Activated CD4-positive, alpha-beta T cell treated with anti-CD3 and anti-CD28 coated beads for 4 hours (primary cell): ENCODE data around the gene SRMS.
"Not testable (repeated sequence)": the region's sequence is repeated elsewhere in the genome, so short reads cannot be mapped to it uniquely, and the experiment has no call there.

ENCODE experiments used
- DNase-seq, 2 donors: peaks; one replicate each; pipeline ENCODE4 v3.0.0-alpha.2; 2020

SRMS gene

DNA sequence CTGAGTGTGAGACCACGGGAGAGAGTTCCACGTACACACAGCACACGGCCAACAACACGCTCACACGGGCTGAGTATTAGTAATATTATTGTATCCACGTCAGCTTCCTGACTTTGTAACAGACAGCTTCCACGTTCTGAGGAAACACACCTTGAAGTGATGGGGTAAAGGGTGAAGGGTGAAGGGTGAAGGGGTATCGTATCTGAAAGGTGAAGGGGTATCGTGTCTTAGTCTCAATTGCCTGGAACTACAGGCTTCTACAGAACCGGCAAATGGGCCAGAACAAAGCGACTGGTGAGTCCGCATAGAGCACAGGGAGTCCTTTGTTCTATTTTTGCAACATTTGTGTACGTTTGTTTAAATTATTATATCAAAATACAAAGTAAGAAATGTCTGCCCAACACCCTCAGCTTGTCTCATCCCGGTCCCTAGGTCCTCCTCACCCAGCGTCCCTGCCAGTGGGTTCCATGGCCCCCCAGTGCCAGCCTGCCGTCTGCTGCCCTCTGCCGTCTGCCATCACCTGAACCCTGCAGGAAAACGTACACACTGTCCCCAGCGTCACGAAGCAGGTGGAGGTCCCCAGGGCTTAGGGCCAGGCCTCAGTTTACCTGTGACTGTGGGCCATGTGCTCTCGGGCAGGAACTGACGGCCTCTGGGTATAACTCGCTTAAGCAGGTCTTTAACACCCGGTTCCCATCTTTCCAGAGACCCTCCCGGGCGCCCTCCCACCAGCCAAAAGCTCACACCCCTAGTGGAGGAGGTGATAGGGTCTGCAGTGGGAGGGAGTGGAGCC is 30.9 kb upstream of the SRMS start:
- no peak for DNase-seq

DNA sequence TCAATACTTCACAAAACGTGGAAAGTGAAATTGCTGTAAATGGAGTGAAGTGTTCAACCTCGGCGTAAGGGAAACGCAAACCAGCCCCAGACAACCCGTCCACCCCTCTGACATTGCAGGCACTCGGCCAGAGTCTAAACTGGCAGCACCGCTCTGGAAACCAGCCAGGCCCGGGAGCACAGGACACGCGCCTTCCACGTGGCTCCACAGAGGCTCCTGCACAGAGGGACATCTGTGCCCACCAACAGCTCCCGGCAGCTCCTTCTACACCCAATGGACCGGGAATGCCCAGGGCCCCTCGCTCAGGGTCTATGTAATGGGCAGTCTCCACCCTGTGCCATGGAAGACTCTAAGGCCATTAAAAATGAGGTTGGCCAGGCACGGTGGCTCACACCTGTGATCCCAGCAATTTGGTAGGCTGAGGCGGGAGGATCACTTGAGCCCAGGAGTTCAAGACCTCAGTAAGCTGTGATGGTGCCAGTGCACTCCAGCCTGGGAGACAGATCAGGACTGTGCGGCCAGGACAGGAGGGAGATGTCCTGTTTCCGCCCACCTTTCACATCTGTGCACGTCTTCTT is 29.9 kb upstream of the SRMS start:
- no peak for DNase-seq

DNA sequence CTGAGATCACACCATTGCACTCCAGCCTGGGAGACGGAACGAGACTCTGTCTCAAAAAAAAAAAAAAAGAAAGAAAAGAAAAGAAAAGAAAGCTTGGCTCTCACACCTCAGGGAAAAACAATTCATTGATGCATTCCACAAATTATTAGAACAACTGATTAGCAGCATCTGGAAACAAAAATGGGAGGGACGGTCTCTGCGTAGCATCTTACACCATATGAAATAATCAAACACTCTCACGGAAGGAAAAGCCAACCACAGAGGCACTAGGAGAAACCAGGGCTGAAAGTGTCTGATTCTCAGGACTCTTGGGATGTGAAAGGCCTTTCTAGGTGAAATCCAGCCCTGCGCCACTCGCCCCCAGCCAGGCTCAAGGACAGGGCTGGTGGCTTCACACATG is 28.8 kb upstream of the SRMS start:
- no peak for DNase-seq

DNA sequence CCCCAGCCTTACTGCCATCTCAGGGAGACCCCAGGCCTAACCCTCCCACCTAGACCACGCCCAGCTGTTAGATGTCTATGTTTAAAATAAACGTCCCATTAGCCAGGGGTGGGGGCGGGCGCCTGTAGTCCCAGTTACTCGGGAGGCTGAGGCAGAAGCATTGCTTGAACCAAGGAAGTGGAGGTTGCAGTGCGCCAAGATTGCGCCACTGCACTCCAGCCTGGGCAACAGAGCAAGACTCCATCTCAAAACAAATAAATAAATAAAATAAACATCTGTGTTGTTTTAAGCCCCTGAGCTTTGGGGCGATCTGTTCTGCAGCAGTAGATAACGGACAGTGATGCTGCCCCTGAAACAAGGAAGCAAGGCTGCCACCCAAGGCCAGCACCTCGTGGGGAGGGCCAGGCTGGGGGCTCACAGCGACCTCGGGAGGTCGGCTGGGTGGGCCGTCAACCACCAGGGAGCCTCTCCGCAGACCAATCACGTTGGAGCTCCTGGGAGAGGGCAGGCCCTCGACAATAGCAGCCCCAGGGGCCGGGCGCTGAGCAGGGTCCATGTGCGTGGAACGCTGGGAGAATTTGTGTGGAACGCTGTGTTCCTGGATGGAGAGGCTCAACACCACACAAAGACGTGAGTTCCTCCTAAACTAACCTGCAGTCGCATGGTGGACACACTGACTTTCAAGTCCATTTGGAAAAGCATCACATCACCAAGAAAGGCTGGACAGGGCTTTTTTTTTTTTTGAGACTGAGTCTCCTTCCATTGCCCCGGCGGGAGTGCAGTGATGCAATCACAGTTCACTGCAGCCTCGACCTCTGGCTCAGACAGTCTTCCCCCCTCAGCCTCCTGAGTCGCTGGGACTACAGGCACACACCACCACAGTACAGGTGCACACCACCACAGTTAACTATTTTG is 27.5 kb upstream of the SRMS start:
- DNase-seq = no peak

DNA sequence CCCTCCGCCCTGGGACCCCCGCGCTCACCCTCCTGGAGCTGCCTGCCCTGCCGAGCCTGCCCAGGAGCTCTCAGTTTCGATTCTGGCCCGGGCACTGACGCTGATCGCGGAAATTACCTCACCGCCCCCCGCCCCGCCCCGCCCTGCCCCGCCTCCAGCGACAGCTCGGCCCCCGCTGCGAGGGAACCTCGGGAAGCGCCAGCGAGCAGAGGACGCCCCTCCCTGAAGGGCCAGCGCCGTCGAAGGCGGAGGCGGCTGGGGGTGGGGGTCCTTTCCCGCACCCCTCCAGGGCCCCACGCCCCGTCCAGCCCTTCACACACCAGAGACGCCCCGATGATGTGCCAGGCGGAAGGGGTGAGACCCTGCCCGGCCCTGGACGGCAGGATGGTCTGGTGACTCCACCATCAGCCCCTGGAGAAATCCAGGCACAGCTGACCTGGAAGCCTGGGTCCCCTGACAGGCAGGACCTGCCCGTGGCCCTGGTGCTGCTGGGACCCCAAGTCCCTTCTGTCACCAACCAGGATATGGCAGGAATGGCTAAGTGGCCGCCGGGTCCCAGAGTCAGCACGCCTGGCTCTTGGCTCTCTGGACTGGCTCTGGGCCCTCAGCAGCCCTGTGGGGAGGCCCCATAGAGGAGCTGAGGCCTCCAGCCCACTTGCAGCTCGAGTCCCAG is 26.7 kb upstream of the SRMS start, which contains the start of gene HELZ2:
Gene HELZ2, minus strand, starts transcription at position 84 of the 673 bp plus-strand sequence. CDS start 1,854 bp downstream, outside the sequence.
- DNase-seq = peak; percentile 71 to 73

DNA sequence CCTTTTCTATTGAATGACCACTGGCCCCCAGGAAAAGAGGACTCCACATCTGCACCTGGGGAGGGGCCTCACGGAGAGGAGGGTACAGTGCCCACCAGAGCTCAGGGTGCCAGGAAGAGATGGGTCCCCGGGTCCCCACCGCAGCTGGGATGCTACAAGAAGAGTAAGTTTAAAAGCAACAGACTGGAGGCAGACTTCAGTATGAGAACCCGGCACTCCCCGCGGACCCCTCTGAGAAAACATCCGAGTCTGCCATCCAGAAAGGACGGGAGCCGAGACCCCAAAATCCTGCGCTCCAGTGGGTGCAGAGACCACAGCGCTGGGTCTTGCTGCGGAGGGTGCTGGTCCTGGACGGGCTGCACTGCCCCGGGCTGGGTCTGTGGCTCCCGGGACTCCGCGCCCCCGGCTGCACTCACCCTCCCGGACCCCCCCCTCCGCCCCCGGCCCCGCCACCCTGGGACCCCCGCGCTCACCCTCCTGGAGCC is 26.1 kb upstream of the SRMS start:
- DNase-seq = no peak

DNA sequence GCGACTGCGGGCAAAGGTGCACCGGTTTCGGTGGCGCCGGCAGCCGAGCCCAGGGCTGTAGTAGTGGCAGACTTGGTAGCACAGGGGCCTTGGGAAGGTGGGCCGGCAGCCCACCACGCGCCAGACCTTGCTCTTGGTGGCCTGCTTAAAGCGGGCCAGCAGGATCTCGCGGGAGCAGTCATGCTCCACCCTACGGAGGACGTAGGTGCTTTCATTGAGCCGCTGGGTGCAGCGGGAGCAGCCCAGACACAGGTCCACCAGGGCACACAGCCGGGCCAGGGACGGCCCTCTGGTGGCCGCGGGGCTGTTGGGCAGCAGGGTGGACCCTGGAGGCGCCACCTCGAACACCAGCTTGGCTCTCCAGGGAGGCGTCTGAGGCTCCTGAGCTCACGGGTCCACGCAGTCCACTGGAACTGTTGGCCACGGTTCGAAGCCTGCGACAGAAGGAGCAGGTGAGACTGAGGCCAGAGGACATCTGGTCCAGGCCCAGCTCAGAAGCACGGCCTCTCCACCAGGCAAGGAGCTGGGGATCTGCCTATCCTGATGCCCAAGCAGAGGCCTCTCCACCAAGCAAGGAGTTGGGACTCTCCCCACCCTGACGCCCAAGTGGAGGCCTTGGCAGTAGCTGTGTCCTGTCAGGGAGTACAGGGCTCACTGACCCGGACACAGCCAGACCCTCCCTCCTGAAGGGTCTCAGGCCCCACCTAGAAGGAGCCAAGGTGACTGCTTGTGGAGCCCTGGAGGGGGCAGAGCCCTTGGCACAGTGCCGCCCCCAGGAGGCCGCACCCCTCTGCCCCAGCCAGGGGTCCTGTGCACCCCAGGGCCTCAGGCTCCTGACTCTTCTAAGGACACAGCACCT is 25.5 kb upstream of the SRMS start:
- DNase-seq = no peak

DNA sequence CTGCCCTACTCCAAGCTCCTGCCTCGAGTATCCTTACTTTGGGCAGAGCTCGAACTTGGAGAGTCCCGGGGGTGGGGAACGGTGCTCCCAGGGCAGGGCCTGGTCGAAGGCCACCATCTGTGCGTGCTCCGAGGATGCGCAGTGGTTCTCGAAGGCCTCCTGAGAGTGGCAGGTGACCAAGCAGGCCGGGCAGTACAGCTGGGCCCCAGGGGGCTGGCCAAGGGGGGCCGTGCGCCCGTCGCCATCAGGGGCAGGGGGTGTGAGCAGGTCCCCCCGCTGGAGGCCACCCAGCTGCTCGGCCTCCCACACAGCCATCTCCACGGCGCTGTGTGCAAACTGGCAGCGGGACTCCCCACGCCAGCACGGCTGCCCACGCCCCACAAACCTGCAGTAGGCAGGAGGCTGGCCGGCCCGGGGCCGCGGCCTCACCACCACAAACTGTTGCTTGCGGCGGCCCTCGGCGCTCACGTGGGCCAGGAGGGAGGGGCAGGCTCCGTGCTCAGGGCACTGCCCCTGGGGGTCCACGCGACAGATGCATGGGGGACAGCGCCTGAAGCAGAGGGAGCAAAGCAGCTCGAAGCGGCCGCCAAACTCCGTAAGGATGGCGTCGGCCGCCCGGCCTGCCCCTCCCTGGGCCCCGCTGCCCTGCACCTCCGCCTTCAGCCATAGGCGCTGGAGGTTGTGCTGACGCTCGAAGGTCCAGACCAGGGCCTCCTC is 24.7 kb upstream of the SRMS start:
- DNase-seq = no peak

DNA sequence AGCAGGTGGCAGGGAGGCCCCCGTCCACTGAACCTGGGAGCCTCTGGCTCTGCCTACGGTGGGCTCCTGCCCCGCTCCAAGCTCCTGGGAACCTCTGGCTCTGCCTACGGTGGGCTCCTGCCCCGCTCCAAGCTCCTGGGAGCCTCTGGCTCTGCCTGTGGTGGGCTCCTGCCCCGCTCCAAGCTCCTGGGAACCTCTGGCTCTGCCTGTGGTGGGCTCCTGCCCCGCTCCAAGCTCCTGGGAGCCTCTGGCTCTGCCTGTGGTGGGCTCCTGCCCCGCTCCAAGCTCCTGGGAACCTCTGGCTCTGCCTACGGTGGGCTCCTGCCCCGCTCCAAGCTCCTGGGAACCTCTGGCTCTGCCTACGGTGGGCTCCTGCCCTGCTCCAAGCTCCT is 23.5 kb upstream of the SRMS start:
- not testable (repeated sequence) for DNase-seq

DNA sequence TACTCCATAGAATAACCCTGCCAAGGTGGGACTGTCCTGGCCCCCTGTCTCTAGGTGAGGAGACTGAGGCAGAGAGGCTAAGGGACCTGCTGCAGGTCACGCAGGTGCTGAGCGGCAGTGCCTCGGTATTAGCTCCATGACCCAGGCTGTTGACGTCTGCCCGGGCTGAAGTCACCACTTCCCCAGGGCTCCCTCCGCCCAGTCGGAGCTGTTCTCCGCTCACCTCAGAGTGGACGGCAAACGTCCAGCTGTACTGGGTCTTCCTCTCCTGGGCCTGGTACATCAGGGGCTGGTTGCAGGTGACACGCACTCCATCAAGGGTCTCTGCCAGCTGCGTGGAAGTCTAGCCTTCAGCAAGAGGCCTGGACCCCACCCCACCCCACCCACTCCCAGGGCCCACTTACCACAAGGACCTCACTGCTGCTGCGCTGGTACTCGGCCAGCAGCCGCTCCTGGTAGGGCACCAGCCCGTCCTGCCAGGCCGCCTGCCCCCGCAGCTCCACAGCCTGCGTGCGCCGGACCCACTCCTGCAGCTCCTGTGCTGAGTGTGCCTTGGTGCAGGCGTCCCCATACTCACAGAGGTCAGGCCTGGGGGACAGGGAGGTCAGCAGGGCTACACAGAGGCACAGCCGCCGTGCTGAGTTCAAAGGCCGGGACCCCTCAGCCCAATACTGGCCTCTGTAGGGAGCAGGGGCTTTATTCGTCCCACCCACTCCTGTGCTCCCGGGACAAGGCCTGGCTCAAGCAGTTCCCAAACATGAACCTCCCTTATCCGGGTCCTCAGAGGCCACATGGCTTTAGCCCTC is 22.9 kb upstream of the SRMS start:
- no peak for DNase-seq

DNA sequence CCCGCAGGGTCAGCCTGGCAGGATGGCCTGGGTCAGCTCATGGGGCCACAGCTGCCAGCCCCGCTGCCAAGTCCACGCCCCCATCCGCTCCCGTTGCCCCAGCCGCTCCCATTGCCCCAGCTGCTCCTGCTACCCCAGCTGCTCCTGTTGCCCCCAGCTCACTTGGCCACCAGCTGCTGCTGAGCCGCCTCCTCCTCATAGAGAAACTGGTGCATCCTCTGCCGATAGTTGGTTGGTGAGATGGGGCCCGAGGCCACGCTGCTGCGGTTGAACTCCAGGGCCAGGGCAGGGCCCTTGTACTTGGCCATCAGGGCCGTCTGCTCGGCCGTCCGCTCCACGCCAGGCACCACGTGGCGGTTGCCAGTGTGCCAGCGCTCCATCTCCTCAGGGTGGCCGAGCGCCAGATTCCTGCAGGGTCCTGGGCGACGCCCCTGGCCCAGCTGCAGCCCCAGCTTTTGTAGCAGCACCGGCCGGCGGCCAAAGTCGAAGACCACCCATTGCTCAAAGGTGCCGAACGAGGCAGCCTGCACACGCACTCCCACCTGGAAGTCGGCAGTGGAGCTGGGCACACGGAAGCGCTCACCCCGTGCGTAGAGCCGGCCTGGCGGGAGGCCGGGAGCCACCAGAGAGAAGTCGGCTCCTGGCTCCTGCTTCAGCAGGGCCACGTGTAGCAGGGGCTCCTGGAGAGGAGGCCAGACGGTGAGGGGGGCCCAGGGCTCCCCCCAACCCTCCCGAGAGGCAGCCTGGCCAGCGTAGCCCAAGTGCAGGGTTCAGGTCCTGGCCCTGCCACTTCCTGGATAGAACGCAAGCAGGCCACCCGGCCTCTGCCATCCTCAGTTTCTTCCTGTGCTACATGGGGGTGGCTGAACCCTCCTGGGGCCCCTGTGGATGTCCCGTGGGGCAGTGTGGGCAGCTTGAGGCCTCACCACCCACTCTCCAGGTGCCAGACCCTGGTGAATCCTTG is 21.7 kb upstream of the SRMS start:
- DNase-seq = no peak

DNA sequence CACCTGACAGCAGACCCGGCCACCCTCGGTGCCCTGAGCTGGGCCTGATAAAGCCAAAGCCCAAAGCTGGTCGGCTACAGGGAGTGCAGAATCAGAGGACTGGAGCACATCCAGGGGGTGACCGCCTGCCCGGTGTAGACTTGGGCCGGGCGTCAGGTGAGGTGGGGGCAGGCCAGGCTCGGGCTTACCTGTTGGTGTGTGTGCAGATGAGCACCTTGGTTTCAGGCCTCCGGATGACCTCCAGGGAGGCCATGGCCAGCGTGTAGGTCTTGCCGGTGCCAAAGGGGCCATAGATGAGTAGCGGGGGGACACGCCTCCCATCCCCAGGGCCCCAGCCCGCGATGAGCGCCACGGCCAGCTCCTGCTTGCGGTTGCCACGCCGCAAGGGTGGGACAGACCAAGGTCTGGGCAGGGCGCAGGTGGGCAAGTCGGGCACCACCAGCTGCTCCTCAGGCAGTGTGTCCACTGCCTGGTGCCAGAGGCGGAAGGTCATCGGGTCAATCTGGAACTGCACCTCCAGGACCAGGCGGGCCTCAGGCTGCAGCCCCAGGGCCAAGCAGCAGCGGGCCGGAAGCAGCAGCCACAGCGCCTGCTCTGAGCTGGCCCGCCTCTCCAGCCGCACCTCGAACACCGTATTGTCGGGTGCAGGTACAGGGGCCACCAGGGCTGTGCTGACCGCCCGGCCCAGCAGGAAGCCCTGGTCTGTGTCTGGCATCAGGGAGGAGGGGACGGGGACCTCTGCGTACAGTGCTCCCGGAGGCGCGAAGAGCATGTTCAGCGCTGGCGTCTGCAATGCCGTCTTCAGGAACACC is 20.8 kb upstream of the SRMS start:
- DNase-seq = no peak

DNA sequence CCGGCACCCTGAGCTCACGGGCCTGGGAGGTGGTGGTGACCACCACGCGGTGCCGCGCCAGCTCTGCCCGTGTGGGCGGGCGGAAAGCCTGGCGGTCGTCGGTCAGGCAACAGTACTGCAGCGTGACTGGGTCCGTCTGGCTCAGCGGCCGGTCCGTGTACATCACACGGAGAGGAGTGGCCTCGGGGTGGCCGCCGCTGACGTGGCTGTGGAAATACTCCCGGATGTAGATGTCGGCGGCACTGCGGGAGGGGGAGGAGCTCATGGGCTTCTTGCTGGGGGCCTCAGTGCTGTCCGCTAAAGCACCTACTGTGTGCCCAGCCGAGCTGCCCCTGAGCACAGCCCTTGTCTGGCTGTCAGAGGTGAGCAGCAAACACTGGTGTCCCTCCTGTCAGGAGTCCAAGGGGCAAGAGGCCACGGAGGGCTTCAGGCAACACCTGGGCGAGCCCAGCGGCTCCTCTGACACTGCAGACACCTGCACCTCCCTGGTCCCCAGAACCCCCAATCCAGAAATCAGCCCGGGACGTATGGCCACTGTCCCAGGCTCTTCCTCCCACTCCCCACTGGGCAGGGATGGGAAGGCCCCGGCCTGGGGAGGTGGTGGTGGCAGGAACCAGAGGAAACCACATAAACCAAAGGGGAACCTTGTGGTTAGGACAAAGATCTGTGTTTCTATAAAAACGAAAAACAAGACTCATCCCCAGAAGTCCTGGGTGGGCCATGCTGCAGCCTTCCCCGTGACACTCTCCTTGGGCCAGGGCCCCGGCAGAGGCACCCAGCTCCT is 20.0 kb upstream of the SRMS start:
- peak; percentile 26 to 52 for DNase-seq

DNA sequence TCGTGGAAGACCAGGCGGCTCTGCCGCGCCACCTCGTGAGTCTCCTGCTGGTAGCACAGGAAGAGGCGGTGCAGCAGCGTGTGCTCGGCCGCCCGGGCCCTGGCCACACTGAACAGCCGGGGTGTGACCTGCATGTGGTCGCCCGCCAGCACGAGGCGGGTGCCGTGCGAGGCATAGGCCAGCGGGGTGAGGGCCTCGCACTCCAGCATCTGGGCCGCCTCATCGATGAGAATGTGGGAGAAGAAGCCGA is 19.5 kb upstream of the SRMS start:
- no peak for DNase-seq

DNA sequence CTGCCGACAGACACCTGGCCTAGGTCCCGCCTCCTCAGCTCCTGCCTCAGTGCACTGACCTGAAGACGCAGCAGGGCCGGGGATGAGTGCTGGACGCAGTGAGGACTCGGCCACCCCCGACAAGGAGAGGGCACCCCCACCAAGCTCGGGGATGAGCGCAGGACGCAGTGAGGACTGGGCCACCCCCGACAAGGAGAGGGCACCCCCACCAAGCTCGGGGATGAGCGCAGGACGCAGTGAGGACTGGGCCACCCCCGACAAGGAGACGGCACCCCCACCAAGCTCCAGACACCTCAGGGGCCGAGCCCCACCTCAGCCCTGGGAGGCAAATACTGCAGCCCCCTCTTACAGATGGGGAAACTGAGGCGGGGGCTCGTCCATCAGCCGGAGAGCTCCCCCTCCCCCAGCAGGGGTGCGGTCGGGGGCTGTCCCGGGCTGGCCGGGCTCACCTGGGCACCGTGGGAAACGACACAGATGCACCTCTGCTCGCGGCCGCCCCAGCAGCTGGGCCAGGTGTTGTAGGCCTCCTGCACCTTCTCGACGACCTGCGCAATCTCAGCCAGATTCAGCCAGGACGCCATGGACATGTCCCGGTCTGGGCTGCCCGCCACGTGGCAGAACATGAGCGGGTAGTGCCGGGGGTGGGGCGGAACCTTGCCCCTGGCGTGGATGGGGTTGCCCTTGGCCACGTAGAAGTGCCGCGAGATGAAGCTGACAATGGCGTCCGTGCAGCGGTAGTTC is 19.0 kb upstream of the SRMS start:
- no peak for DNase-seq

DNA sequence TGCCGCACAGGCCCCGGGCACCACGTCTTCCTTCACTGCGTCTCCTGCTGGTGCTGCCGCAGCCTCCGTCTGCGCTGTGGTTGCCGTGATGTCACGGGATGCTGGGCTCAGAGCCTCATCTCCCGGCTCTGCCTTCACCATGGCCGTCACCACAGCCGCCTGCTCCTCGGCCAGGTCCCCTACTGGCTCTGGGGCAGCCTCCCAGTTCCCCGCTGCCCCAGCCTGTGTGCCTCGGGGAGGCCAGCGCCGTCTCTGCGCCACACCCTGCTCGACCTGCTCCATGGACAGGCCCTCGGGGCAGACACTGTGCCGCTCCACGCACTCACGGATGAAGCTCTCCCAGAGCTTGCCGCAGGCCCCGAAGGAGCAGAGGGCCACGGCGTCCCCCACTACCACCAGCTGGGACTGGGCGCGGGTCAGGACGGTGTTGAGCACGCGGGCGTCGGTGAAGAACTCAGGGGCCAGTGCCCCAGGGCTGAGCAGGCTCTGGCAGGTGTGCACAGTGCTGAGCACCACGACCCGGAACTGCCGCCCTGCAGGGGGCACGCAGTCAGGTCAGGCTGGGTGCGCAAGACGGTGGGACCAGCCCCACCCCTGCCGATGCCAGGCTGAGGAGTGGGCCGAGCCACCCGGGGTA is 18.3 kb upstream of the SRMS start:
- no peak for DNase-seq
